Astrocyte (in vitro differentiated cells and primary cell): ENCODE results near the gene ATP2A1. TPM values are rescaled to one million over a fixed set of nuclear protein-coding genes. Genes with fewer than 3 reads are reported as not detected.

Source experiments
- DNase-seq: peaks from one replicate; pipeline ENCODE4 v3.0.0-alpha.2; 2010; ENCODE audit warnings: low read depth
- FAIRE-seq: peaks from 2 replicates; lab custom pipeline; 2011; peaks lifted over from hg19 to GRCh38; lab: Jason Lieb, UNC
- H2AFZ ChIP-seq: 2 replicates; pipeline ENCODE4 v1.6.0; 2012; ENCODE audit warnings: low read depth, low read length, inconsistent platforms
- H3K27ac ChIP-seq: 2 replicates; pipeline ENCODE4 v1.5.1; 2011; ENCODE audit warnings: low read depth, low read length, inconsistent platforms
- H3K27me3 ChIP-seq: 2 replicates; pipeline ENCODE4 v1.6.0; 2011; ENCODE audit warnings: low read length, inconsistent platforms; ENCODE audit not compliant: insufficient read depth
- H3K36me3 ChIP-seq: 2 replicates; pipeline ENCODE4 v1.5.1; 2011; ENCODE audit warnings: low read length, inconsistent platforms; ENCODE audit not compliant: insufficient read depth
- H3K4me1 ChIP-seq: 2 replicates; pipeline ENCODE4 v1.5.1; 2011; ENCODE audit warnings: low read length, inconsistent platforms; ENCODE audit not compliant: insufficient read depth
- H3K4me2 ChIP-seq: 2 replicates; pipeline ENCODE4 v1.6.0; 2012; ENCODE audit warnings: low read length, inconsistent platforms
- H3K4me3 ChIP-seq: 2 replicates; pipeline ENCODE4 v1.5.1; 2011; ENCODE audit warnings: low read depth, mild to moderate bottlenecking, low read length, inconsistent platforms; ENCODE audit not compliant: insufficient read depth
- H3K79me2 ChIP-seq: 2 replicates; pipeline ENCODE4 v1.6.0; 2012; ENCODE audit warnings: mild to moderate bottlenecking, low read length, inconsistent platforms; ENCODE audit not compliant: insufficient read depth
- H3K9ac ChIP-seq: 2 replicates; pipeline ENCODE4 v1.6.0; 2012; ENCODE audit warnings: mild to moderate bottlenecking, low read length, inconsistent platforms
- H3K9me3 ChIP-seq: 2 replicates; pipeline ENCODE4 v1.5.1; 2012; ENCODE audit warnings: low read depth, mild to moderate bottlenecking, low read length, inconsistent platforms; ENCODE audit not compliant: insufficient read depth
- H4K20me1 ChIP-seq: 2 replicates; pipeline ENCODE4 v1.6.0; 2012; ENCODE audit warnings: low read length, inconsistent platforms; ENCODE audit not compliant: insufficient read depth
- H3K27ac Mint-ChIP-seq: one replicate; pipeline ENCODE4 v1.8.0; 2021; ENCODE audit warnings: mild to moderate bottlenecking, mixed read lengths; ENCODE audit not compliant: unreplicated experiment
- H3K27me3 Mint-ChIP-seq: one replicate; pipeline ENCODE4 v1.8.0; 2021; ENCODE audit warnings: low read depth, mixed read lengths; ENCODE audit not compliant: unreplicated experiment
- H3K36me3 Mint-ChIP-seq: one replicate; pipeline ENCODE4 v1.8.0; 2021; ENCODE audit warnings: low read depth, mixed read lengths; ENCODE audit not compliant: unreplicated experiment
- H3K4me1 Mint-ChIP-seq: one replicate; pipeline ENCODE4 v1.8.0; 2021; ENCODE audit warnings: low read depth, mixed read lengths; ENCODE audit not compliant: unreplicated experiment
- H3K4me3 Mint-ChIP-seq: one replicate; pipeline ENCODE4 v1.8.0; 2021; ENCODE audit warnings: mild to moderate bottlenecking, moderate library complexity, mixed read lengths; ENCODE audit not compliant: unreplicated experiment
- H3K9me3 Mint-ChIP-seq: one replicate; pipeline ENCODE4 v1.8.0; 2021; ENCODE audit warnings: mild to moderate bottlenecking, mixed read lengths; ENCODE audit not compliant: unreplicated experiment
- EZH2 ChIP-seq: IDR thresholded peaks from 2 replicates; pipeline ENCODE4 v1.6.1; 2012; ENCODE audit warnings: mild to moderate bottlenecking, low read length, inconsistent platforms; ENCODE audit not compliant: insufficient read depth
- total RNA-seq: library from RNA; stranded (reverse); gene quantifications from 2 replicates; pipeline ENCODE4 v1.2.1, GENCODE V29; 2021
- TF ChIP-seq, protein P1 (sequence below): IDR thresholded peaks from 2 replicates; pipeline ENCODE4 v1.5.1; 2011; ENCODE audit warnings: low read depth, mild to moderate bottlenecking, inconsistent platforms, low read length, moderate library complexity; ENCODE audit not compliant: insufficient read depth

ATP2A1 gene
- total RNA-seq, 1 donor from 2014 or later = 2.0 TPM

DNA sequence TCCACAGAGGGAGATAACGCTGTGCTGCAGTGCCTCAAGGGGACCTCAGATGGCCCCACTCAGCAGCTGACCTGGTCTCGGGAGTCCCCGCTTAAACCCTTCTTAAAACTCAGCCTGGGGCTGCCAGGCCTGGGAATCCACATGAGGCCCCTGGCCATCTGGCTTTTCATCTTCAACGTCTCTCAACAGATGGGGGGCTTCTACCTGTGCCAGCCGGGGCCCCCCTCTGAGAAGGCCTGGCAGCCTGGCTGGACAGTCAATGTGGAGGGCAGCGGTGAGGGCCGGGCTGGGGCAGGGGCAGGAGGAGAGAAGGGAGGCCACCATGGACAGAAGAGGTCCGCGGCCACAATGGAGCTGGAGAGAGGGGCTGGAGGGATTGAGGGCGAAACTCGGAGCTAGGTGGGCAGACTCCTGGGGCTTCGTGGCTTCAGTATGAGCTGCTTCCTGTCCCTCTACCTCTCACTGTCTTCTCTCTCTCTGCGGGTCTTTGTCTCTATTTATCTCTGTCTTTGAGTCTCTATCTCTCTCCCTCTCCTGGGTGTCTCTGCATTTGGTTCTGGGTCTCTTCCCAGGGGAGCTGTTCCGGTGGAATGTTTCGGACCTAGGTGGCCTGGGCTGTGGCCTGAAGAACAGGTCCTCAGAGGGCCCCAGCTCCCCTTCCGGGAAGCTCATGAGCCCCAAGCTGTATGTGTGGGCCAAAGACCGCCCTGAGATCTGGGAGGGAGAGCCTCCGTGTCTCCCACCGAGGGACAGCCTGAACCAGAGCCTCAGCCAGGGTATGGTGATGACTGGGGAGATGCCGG lies 54.3 kb downstream of the ATP2A1 start:
- peaks cover 3% of the 10 kb centered on the region for H3K36me3 Mint-ChIP-seq
- H3K4me3 ChIP-seq = no peak overlapping the region
- no peak overlapping the region for H2AFZ ChIP-seq
- no peaks in the 10 kb centered on the region for H3K36me3 ChIP-seq
- H3K27me3 Mint-ChIP-seq = peaks cover 21% of the 10 kb centered on the region
- H3K4me2 ChIP-seq = no peak overlapping the region
- H3K4me1 ChIP-seq = no peaks in the 10 kb centered on the region
- peaks cover 5% of the 10 kb centered on the region for H3K9me3 Mint-ChIP-seq
- no peaks in the 10 kb centered on the region for H4K20me1 ChIP-seq
- H3K4me3 Mint-ChIP-seq = no peak overlapping the region
- no peaks in the 10 kb centered on the region for H3K9me3 ChIP-seq
- DNase-seq = no peak
- no peak for FAIRE-seq
- no peak for TF ChIP-seq EZH2
- TF ChIP-seq, protein P1, sequence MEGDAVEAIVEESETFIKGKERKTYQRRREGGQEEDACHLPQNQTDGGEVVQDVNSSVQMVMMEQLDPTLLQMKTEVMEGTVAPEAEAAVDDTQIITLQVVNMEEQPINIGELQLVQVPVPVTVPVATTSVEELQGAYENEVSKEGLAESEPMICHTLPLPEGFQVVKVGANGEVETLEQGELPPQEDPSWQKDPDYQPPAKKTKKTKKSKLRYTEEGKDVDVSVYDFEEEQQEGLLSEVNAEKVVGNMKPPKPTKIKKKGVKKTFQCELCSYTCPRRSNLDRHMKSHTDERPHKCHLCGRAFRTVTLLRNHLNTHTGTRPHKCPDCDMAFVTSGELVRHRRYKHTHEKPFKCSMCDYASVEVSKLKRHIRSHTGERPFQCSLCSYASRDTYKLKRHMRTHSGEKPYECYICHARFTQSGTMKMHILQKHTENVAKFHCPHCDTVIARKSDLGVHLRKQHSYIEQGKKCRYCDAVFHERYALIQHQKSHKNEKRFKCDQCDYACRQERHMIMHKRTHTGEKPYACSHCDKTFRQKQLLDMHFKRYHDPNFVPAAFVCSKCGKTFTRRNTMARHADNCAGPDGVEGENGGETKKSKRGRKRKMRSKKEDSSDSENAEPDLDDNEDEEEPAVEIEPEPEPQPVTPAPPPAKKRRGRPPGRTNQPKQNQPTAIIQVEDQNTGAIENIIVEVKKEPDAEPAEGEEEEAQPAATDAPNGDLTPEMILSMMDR = no peak
- H3K9ac ChIP-seq = no peak overlapping the region
- no peaks in the 10 kb centered on the region for H3K79me2 ChIP-seq
- H3K4me1 Mint-ChIP-seq = no peaks in the 10 kb centered on the region
- H3K27me3 ChIP-seq = no peaks in the 10 kb centered on the region
- H3K27ac ChIP-seq = no peak overlapping the region
- H3K27ac Mint-ChIP-seq = no peak overlapping the region

DNA sequence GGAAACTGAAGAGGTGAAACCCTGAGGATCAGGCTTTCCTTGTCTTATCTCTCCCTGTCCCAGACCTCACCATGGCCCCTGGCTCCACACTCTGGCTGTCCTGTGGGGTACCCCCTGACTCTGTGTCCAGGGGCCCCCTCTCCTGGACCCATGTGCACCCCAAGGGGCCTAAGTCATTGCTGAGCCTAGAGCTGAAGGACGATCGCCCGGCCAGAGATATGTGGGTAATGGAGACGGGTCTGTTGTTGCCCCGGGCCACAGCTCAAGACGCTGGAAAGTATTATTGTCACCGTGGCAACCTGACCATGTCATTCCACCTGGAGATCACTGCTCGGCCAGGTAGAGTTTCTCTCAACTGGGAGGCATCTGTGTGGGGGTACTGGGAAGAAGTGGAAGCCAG lies 54.9 kb downstream of the ATP2A1 start:
- H3K36me3 ChIP-seq = no peaks in the 10 kb centered on the region
- Mint-ChIP-seq H3K9me3 (peaks cover 5% of the 10 kb centered on the region), H3K27ac (no peak overlapping the region), H3K27me3 (peaks cover 26% of the 10 kb centered on the region), H3K4me1 (no peaks in the 10 kb centered on the region), H3K4me3 (no peak overlapping the region), H3K36me3 (peaks cover 3% of the 10 kb centered on the region)
- no peak for TF ChIP-seq EZH2
- TF ChIP-seq, protein P1 = no peak
- no peak overlapping the region for H3K4me2 ChIP-seq
- H3K79me2 ChIP-seq = no peaks in the 10 kb centered on the region
- H2AFZ ChIP-seq = no peak overlapping the region
- no peak for FAIRE-seq
- no peak overlapping the region for H3K4me3 ChIP-seq
- H3K27me3 ChIP-seq = no peaks in the 10 kb centered on the region
- no peak overlapping the region for H3K9ac ChIP-seq
- H3K27ac ChIP-seq = no peak overlapping the region
- no peaks in the 10 kb centered on the region for H3K4me1 ChIP-seq
- no peak for DNase-seq
- no peaks in the 10 kb centered on the region for H4K20me1 ChIP-seq
- no peaks in the 10 kb centered on the region for H3K9me3 ChIP-seq

DNA sequence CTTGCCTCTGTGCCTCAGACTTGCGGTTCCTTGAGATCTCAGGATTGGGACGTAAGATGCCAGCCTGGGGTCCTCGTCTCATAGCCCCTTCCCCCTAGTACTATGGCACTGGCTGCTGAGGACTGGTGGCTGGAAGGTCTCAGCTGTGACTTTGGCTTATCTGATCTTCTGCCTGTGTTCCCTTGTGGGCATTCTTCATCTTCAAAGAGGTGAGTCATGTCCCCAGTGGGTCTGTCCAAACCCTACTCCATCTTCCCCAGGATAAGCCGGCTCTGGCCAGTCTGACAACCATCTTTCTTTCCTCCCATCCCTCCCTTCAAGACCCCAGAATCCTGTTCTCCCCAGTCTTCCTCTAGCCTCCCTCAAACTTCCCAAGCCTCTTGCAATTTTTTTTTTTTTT lies 57.1 kb downstream of the ATP2A1 start:
- Mint-ChIP-seq H3K36me3 (peaks cover 3% of the 10 kb centered on the region), H3K4me1 (no peaks in the 10 kb centered on the region), H3K27me3 (peaks cover 33% of the 10 kb centered on the region), H3K9me3 (peaks cover 5% of the 10 kb centered on the region), H3K4me3 (no peak overlapping the region), H3K27ac (no peak overlapping the region)
- Histone ChIP-seq H3K4me3 (no peak overlapping the region), H3K36me3 (no peaks in the 10 kb centered on the region), H3K4me1 (no peaks in the 10 kb centered on the region), H3K9me3 (no peaks in the 10 kb centered on the region), H3K79me2 (no peaks in the 10 kb centered on the region), H4K20me1 (no peaks in the 10 kb centered on the region), H3K27ac (no peak overlapping the region), H3K27me3 (no peaks in the 10 kb centered on the region), H3K9ac (no peak overlapping the region), H3K4me2 (no peak overlapping the region), H2AFZ (no peak overlapping the region)
- TF ChIP-seq, protein P1 = no peak
- TF ChIP-seq EZH2 = no peak
- FAIRE-seq (no peak), DNase-seq (no peak)
